NOMO-1 treated with dmso at 0.1 percent for 144 hours (cell line): Measurements from ENCODE around the gene CTSD.

Experiments
- DNase-seq: peaks from one replicate; lab custom pipeline; 2025; ENCODE audit not compliant: unreplicated experiment; lab: John Stamatoyannopoulos, UW

Gene CTSD

GRCh38 chr11:1782831-1783724 lies 19.4 kb upstream of the CTSD start:
- DNase-seq = peak; percentile 78

DNA sequence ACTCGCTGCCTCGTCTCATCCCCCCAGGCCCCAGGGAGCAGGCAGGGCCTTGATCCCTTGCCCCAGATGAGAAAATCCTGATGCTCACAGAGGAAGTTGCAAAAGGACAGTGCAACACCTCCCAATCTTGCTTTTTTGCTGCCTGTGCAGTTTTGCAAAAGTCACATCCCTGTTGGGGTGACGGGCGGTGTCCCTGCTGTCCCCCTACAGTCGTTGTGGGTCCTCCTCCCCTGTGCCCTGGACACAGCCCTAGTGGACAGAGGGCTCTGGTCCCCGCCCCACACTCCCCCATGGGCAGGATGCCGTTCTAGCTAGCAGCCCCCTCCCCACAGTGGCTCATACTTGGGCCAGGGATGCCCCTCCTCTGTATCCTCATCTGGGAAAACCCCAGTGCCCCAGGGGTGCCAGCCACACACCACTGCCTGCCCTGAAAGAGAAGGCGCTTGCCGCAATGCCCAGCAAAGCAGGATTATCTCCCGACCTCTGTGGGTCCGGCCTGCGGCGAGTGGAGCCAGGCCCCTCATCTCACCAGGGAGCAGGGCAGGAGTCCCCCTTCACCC lies 18.4 kb upstream of the CTSD start:
- DNase-seq = no peak

DNA sequence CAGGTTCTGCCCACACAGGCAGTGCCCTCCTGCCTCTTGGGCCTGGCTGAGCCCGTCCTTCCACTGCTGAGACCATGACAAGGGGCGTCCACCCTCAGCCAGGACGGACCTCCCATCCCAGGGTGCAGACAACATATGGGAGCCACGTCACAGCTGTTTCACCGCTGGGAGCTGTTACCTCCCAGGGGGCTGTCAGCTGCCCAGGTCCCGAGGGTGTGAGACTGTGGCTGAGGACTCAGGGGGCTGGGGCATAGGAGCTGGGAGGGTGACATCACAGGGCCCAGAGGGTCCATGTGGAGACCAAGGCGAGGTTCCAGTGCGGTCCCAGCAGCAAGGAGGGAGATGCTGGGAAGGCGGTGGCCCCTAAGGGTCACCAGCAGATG lies 17.9 kb upstream of the CTSD start:
- no peak for DNase-seq

DNA sequence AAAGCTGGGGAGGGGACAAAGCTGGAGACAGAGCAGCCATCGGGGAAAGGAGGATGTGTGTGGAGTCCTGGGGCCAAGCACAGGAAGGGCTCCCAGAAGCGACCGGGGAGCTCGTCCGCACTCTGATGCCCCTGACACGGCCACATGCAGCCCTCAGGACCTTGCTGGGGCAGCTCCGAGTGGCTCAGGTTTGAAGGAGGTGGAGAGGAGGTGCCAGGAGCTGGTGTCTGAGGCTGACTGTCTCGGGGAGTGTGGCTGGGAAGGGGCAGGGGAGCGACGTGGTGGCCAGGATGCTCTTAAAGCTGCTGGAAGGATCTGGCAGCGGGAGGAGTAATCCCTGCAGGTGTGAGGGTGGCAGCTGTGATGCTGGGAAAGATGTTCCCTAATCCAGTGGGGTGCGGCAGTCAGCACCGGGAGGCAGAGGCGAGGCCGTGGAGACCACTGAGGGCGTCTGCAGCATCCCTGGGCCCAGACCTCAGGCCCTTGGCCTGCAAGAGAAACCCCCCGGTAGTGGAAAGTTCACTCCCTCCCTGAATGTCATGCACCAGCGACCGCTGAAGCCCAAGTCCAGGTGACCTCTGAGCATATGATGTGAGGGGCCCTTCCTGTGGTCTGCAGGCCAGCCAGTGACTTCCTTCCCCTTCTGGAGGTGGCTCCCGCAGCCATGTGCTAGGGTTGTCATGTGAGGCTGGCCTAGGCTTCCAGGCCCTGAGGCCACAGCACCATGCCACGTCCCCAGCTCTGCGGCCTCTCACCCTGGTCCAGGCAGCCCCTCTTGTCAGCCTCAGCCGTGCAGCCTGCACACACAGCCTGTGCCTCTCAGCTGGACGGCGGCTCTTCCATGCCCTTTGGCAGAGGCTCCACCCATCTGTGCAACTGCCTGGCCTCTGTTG lies 17.2 kb upstream of the CTSD start:
- DNase-seq = peak; percentile 70

DNA sequence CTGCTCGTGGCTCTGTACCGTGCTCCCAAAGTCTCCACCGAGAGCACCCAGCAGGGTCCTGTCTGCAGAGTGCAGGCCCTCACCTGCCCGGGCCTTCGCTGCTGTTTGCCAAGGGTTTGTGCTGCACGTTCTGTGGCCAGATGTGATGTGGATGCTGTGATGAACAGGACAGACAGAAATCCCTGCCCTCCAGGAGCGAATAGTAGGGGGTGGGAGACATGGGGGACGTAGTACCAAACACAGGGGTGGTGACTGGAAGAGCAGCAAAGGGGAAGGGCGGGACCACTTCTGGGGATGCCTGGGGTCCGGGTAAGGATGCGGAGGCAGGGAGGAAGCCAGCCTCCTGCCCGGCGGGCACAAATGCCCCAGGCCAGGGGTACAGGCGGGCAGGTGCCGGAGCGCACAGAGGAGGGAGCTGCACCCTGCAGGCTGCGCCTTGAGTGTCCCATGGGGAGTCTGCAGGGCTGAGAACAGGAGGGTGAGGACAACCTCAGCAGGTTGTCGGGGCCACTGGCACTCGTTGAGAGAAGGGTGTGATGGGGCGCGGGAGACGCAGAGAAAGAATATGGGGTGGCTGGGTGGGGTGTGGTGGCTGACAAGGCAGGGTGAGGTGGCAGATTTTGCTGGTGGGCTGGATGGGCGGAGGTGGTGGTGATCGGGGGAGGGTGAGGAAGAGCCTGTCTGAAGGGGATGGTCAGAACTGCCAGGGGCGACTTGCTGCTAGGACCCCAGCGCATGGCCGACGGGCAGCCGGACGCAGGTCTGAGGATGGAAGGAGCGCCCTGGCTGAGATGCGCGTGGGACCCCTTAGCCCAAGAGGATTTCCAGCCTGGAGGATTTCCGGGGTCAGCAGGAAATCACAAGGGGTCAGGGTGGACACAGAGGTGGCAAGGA lies 16.3 kb upstream of the CTSD start:
- no peak for DNase-seq

- DNase-seq = no peak
These were observed 15.5 kb upstream of the CTSD start for GRCh38 chr11:1779034-1779805.

DNA sequence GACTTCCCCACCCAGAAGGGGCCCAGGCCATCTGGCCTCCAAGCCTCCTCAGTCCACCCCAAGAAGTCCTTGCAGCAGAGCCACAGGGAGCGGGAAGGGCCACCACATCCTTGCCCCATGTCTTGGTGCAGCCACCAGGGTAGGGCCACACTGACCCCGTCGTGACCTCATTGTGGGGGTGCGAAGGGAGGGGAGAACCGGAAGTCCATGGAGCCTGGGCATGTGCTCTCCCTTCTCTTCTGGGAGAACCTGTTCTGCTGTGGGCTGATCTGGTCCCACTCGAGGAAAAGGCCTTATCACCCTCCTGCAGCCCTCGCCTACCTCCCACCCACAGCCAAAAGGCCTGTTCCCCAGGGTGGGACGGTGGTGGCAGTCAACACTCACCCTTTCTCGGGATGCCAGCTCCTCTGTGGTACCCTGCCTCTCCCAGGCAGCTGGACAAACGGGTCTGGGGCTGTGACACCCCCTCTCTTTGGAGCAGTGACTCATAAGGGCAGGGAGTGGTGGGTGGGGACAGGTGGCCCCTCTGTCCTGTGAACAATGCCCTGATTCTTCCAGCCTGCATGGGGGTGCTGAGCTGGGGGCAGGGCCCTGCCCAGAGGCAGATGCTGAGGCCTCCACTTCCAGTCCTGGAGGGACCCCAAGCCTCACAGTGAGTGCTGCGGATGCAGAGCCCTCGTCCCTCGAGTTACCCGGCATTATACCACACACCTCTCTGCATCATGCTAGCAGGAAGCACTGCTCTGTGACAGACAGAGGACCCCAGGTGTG lies 14.6 kb upstream of the CTSD start:
- no peak for DNase-seq

DNA sequence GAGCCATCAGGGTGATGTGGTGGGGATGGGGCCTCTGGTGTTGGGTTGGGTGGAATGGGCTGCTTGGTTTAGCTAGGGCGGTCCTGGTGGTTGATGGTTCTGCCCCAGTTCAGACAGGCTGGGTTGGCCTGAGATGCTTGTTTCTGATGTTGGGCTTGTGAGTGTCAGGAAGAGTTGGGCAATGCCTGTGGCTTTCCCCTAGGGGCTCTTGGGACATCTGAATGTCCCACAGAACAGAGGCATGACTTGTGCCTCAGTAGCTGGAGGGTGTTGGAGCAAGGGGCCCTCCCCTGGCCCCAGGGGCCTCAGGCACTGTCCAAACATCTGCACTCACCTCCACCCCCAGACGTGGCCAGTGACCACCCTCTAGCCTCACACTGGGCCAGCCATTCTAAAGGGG lies 14.0 kb upstream of the CTSD start:
- peak; percentile 14 for DNase-seq

DNA sequence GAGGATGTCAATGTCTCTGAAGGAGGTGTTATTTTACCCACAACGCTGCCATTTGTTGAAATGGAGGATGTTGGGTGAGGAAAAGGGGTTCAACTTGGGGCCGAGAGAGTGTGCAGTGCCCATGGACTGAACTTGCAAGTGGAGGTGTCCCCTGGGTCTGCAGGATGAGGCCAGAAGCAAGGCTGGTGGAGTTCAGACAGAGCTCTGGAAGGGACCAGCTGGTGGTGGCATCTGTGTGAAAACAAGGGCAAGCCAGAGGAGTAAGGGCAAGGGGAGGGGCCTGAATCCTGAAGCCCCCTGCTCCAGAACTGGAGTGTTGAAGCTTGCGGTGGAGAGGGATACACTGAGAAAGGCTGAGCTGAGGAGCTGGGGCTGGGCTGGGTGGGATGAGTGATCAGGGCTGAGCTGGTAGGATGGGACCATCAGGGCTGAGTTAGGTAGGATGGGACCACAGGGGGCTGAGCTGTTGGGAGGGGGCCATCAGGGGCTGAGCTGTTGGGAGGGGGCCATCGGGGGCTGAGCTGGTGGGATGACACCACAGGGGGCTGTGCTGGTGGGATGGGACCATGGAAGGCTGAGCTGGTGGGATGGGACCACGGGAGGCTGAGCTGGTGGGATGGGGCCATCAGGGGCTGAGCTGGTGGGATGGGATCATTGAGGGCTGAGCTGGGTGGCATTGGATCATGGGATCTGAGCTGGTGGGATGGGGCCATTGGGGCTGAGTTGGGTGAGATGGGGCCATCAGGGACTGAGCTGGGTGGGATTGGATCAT lies 13.4 kb upstream of the CTSD start:
- DNase-seq = no peak

DNA sequence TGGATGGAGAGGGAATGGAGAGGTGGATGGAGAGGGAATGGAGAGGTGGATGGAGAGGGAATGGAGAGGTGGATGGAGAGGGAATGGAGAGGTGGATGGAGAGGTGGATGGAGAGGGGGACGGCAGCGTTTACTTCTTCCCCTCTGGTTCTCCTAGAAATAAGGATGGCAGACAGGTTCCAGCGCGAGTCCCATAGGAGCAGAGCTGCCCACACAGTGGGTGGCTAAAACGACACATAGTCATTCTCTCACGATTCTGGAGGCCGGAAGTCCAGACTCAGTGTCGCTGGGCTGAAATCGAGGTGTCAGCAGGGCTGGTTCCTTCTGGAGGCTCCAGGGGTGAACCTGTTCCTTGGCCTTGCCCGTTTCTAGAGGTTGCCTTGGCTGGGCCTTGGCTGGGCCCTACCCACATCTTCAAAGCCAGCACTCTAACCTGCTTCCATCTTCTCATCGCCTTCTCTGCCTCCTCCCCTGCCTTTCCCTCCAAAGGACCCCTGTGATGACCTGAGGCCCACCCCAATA lies 12.7 kb upstream of the CTSD start:
- DNase-seq = no peak

- DNase-seq = no peak
These were observed 11.2 kb upstream of the CTSD start for GRCh38 chr11:1774886-1775285.

- DNase-seq = no peak
These were observed 10.3 kb upstream of the CTSD start for GRCh38 chr11:1773994-1774550.

DNA sequence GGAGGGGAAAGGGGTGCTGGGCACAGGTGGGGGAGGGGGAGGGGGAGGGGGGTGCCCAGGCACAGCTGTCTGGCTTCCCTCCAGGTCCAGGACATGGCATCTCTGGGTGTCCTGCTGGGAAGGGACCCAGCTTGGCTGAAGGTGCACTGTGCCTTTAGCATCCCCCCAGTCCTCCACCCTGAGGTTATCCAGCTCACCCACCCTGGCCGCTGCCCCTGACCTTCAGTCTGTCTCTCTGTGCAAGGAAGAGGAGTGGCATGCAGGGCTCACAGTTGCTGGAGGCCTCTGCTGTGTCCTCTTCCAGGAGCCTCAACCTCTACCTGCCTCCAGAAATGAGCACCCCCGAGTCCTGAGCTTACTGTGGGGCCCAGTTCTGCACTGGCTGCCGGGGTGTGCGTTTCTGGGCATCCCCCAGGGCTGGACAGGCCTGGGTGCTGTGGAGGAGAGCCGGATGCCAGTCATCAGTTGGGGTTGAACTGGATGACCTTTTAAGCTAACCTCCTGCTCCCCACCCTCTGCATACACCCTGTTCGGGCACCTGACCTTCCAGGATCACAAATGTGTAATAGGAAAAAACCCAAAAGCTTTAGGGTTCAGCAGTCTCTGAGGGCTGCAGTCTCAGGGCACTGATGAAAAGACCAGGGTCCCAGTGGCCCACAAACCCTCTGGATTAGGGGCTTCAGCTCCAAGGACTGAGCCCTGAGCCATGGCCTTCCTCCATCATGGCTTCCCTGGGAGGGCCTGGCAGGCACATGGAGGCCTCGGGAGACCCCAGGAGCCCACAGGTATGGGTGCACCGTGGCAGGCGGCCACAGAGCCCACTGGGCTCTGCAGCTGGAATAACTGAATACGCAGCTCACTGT lies 9.6 kb upstream of the CTSD start:
- DNase-seq = no peak

GRCh38 chr11:1772270-1773130 lies 8.8 kb upstream of the CTSD start:
- DNase-seq = peak; percentile 95

GRCh38 chr11:1771700-1772099 lies 8.0 kb upstream of the CTSD start:
- DNase-seq = peak; percentile 64

DNA sequence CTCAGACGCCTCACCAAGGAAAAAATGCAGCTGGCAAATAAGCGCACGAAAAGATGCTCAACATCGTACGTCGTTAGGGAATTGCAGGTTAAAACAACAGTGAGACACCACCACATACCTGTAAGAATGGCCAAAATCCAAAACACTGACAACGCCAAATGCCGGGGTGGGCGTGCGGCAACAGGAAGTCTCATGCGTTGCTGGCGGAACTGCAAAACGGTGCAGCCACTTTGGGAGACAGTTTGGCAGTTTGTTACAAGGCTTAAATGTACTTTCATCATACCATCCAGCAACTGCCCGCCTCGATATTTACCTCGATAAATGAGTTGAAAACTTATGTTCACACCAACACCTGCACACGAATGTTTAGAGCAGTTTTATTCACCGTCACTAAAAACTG lies 7.5 kb upstream of the CTSD start:
- DNase-seq = no peak
